Islet precursor cell (in vitro differentiated cells): ENCODE results near the gene GRIN2A.

ENCODE experiments used
- DNase-seq: peaks from one replicate; pipeline ENCODE4 v3.0.0-alpha.2; 2018

Gene GRIN2A

GRCh38 chr16:9738690-9739089 is 443.5 kb downstream of the GRIN2A start:
- no peak for DNase-seq

GRCh38 chr16:9736547-9736946 is 445.7 kb downstream of the GRIN2A start:
- DNase-seq: no peak

- DNase-seq: no peak
Measured at GRCh38 chr16:9723136-9723535, 459.1 kb downstream of the GRIN2A start.

DNA sequence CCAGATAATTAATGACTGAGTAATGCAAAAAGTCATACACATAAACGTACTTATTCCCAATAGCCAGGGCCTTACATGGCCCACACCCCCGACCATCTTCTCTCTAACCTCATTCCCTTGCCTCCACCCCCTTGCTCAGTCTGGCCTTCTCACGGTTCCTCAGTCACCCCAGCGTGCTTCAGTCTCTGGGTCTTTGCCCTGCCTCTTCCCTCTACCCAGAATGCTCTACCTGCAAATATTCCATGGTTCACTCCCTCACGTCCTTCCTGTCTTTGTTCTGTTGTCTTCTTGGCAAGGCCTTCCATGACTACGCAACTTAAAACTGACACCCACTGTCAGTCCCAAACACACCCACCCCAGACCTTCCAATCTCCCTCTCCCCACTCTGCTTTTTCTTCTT is 468.3 kb downstream of the GRIN2A start:
- no peak for DNase-seq

- no peak for DNase-seq
Measured at GRCh38 chr16:9713156-9713555, 469.1 kb downstream of the GRIN2A start.

- DNase-seq: no peak
Measured at GRCh38 chr16:9708972-9709620, 473.1 kb downstream of the GRIN2A start.

GRCh38 chr16:9706217-9706836 is 475.9 kb downstream of the GRIN2A start:
- DNase-seq: peak; percentile 83

- no peak for DNase-seq
Measured at GRCh38 chr16:9703731-9704130, 478.5 kb downstream of the GRIN2A start.
